GM10266 (cell line): ENCODE measurements around the gene SH3D19.

ENCODE experiments used
- DNase-seq: peaks from one replicate; pipeline ENCODE4 v3.0.0; 2012; ENCODE audit errors: extremely low spot score
- TF ChIP-seq, protein P1 (sequence below): IDR thresholded peaks from 2 replicates; pipeline ENCODE4 v1.5.1; 2012; ENCODE audit warnings: mild to moderate bottlenecking, low read depth; ENCODE audit not compliant: control insufficient read depth, insufficient read depth; ENCODE audit errors: missing control alignments

SH3D19 gene

DNA sequence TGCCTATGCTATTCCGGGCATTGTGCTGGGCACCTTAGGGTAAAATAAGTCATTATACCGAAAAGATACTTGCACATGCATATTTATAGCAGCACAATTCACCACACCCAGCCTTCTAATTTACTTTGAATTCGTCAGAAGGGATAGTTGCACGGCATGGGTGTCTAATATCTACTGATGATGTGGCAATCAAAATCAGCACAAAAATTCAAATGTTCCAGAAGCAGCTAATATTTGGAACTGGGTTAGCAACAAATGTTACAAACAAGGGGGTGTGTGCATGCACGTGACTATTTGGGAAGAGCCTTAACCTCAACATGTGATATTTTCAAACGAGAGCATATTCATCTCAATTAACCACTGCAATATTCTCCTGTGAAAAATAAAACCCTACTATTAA, 128.2 kb downstream of the SH3D19 start:
- TF ChIP-seq, protein P1, sequence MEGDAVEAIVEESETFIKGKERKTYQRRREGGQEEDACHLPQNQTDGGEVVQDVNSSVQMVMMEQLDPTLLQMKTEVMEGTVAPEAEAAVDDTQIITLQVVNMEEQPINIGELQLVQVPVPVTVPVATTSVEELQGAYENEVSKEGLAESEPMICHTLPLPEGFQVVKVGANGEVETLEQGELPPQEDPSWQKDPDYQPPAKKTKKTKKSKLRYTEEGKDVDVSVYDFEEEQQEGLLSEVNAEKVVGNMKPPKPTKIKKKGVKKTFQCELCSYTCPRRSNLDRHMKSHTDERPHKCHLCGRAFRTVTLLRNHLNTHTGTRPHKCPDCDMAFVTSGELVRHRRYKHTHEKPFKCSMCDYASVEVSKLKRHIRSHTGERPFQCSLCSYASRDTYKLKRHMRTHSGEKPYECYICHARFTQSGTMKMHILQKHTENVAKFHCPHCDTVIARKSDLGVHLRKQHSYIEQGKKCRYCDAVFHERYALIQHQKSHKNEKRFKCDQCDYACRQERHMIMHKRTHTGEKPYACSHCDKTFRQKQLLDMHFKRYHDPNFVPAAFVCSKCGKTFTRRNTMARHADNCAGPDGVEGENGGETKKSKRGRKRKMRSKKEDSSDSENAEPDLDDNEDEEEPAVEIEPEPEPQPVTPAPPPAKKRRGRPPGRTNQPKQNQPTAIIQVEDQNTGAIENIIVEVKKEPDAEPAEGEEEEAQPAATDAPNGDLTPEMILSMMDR: no peak
- DNase-seq: no peak

DNA sequence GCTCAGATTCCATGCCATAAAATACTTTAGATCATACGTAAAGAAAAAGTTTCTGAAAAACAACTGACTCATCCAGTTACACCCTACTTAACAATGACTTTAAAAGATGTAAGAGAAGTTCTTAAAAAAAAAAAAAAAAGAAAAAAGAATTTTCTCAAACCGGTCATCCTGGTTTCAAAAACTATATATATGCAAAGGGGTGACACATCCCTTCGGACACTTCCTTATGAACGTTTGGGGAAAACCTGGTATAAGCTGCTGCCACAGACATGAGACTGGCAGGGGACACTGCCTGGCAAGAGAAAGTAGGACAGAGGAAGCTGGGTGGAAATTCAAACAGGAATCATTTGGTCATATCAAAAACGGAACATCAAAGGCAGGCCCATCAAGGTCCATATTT, 129.6 kb downstream of the SH3D19 start:
- DNase-seq: no peak

DNA sequence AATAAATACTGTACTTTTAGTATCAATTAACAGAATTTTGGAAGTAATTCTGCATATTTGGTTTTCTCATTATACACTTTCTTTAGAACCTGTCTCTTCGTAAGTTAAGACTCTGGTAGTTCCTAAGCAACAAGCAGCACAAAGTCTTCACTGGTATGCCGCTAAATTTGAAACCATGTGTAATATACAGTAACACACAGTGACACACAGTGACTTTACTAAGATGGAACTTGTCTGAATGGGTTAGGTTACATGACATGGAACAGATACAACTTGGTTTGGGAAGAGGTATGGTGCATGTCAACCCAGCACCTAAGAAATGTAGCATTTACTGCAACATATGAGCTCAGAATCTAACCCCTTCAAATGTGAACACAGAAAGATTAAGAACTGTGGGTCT, 132.0 kb downstream of the SH3D19 start:
- DNase-seq: no peak
- TF ChIP-seq, protein P1: no peak

More for the DNA sequence above, 129.6 kb downstream of the SH3D19 start:
- TF ChIP-seq, protein P1: no peak

DNA sequence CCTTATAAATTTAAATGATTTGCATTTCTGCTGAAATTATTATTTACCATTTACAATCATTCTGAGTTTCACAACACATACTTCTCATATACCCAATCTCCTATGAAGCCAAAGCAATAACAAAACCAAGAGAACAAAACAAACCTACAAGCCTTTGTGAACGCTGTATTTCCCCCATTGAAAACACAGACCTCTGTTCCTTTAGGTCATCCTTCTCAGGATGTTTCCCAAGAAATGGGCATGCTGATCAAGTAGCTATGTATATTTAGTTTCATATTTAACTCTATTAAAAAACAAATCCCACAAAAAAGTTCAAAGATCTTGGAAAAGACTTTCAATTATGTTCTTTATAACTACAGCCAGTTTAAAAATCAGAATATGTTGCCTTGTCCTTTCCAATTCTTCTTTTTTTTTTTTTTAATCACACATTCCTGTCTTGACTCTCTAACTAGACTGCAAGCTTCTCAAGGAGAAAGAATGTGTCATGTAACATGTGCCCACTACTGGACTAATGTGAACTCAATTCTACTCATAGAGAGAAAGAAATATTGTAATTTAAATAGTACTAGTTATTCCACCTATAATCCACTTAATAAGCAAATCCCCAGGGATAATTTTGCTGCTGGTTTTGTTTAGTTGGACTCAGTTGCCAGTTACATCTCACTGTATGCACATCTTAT, 132.7 kb downstream of the SH3D19 start:
- DNase-seq: no peak
- TF ChIP-seq, protein P1: no peak

DNA sequence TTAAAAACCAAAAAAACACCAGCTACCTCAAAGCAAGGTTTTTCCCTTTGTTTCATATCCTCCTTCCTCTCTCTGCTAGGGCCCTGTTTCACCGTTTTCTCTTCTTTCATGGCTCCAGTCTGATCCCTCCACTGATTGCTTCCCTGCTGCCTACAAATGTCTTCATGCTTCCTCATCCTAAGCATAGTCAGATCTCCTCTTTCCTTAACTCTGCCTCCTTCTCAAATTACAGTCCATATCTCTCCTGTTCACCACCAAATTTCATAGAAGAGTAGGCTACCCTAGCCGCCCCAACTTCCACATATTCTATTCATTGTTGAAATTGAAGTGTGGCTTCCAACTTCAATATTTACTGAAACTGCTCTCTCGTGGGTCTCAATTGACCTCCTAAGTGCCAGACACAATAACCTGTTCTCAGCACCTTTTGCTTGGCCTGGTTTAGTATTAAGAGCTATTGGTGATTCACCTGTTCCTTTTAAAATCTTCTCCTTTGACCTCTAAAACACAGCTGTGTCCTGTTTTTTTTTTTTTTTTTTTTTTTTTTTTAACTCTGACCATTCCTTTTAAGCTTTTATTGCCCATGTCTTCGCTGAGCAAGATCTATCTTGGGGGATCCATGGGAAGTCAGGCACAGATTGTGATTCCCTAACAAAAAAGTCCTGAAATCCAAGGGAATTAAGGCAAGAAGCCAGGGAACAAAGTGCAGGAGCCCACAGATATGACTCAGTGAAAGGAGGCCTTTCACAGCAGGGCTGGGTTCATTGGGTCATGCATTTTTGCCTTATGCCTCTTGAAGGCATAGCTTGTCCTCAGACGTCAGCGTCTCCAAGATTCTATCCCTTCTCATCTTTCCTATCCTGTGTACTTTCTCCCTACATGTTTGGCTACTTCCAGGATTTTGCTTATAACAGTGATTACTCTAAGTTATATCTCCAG, 140.6 kb downstream of the SH3D19 start:
- TF ChIP-seq, protein P1: no peak
- DNase-seq: no peak

DNA sequence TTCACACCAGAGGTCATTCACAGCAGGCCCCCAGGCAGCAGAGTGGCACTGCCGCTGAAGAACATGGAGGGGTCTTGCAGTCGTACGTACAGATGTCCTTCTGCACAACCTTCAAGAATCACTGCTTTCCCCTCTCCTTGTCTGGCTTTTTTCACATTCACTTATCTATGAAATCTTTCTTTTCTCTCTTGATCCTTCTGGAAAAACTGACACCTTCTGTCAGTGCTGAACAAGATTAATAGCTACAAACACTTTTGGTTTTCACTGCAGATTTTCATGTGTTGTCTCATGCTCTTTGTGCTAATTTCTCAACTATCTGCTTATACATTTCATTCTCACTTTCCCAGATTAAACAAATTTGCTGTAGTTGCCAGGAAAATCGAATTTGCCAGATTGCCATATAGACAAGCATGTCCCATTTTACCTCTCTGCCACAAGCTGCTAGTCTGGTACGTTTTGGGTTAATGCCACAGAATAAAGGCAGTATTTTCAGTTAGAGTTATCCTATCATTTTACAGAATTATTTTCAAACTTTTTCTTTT, 142.9 kb downstream of the SH3D19 start:
- DNase-seq: no peak
- TF ChIP-seq, protein P1: no peak

DNA sequence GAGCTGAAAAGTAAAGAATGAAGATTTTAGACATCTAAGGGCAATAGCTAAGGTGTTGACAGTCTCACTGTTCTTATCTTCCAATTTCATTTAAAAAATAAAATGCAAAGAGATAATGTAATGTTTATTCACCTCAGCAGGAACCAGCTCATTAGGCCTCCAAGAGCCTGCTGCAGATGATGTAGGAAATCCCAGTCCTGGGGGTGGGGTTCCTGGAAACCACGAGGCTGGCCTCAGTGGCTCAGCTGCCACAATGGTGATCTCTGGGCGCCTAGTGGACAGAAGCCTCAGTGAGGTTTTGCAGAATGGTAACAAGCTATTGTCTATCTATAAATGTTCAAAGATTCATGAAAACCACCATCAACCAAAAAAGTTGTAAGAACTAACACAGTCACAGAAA, 148.7 kb downstream of the SH3D19 start:
- TF ChIP-seq, protein P1: no peak
- DNase-seq: no peak
